ENCODE measurements around the gene RFNG.

RFNG gene

DNA sequence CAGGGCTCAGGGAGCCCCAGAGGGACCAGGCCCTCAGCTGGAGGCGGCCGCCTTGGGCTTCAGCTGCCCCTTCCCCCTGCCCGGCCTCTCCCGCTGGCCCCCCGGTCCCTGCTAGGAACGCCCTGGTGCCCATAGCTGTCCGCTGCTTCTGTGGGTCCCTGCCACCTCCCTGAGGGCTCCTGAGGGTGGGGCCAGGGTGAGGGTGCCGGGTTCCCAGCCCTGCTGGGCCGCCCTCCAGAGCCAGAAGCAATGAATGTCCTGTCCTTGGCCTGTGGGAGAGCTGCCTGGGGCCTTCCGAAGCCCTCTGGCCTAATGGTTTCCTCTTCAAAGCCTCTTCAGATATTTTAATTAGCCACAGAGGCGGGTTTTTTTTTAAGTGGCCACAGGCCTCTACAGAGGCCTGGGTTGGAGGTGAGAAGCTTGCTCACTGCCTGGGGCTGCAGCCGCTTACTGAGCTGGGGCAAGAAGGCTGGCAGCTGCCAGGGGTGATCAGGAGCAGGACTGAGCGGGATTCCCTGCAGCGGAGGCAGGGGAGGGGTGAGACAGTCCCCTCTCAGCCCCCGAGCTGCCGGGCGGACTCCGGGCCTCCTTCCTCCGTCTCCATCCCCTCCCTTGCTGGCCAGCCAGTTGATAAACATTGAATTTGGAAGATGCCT lies 38.8 kb downstream of the RFNG start:
- no peak for DNase-seq

GRCh38 chr17:82012261-82012639 lies 39.4 kb downstream of the RFNG start:
- no peak for DNase-seq

DNA sequence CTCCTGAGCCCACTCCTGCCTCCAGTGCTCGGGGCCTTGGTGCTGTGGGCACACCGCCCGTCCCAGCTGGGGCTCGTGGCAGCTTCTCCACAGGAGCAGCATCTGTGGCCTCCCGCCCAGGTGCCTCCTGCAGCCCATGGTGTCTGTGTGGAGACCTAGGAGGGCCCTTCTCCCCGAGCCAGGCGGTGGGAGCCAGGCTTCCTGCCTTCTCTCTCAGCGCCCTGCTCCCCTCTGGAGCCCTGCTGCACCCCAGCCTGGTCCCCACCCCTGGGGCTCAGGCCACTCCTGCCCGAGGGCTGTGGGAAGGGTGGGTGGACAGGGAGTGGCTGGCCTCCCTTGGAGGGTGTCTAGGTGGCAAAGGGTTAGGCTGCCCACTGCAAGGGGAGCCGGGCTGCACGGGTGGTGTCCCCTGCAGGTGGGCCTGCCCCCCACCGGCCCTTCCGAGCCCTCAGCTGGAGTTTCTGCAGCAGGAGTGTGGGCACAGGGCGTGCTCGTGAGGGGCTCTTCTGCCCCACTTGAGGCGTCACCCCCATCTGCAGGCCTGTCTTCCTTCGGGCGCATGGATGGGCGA lies 39.9 kb downstream of the RFNG start:
- DNase-seq, result no peak

- no peak for DNase-seq
Observed at GRCh38 chr17:82010575-82011525, 40.8 kb downstream of the RFNG start.

- no peak for DNase-seq
Observed at GRCh38 chr17:82009413-82009812, 42.2 kb downstream of the RFNG start.

DNA sequence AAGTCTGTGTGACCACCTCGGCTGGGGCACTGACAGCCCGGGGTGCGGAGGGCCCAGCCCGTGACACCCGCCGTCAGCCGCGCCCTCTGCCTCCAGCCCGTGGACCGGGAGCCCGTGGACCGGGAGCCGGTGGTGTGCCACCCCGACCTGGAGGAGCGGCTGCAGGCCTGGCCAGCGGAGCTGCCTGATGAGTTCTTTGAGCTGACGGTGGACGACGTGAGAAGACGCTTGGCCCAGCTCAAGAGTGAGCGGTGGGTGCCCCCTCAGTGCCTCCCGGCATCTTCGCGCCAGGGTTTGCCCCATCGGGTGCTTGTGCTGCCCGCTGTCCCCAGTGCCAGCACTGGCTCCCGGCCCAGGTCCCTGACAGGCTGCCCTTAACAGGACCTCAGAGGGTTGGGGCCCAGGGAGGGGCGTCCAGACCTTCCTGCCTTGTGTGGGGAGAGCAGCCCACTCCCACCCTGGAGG lies 42.6 kb downstream of the RFNG start:
- no peak for DNase-seq

DNA sequence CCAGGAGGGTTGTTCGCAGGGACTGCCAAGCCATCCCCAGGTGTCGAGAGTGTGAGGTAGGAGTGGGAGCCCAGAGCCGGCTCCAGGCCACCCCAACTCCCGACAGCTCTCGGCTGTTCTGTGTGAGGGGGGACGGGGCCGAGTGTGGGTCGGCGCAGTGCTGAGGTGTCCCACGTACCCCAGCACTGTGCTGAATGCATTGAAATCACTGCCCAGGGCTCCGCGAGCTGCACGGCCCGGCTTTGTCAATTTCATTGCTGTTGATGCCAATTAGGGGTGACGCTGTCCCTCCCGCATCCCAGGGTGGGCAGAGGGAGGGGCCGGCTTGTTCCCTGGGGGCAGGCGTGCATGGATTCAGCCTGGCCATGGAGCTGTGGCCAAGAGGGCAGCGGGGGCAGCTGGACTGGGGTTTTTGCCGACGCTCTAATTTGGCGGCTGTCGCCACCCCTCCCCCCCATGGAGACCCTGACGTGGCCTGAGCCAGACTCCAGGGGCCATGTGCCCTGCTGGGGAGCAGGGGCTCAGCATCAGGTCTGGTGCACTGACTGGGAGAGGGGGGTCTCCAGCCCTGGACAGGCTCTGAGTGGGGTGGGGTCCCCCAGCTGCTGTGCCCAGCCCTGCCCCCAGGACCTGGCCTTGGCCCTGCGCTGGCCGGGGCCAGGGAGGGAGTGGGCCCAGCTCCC lies 43.2 kb downstream of the RFNG start:
- no peak for DNase-seq

GRCh38 chr17:82007495-82008257 lies 43.9 kb downstream of the RFNG start:
- no peak for DNase-seq

- no peak for DNase-seq
Observed at GRCh38 chr17:82007228-82007494, 44.5 kb downstream of the RFNG start.

DNA sequence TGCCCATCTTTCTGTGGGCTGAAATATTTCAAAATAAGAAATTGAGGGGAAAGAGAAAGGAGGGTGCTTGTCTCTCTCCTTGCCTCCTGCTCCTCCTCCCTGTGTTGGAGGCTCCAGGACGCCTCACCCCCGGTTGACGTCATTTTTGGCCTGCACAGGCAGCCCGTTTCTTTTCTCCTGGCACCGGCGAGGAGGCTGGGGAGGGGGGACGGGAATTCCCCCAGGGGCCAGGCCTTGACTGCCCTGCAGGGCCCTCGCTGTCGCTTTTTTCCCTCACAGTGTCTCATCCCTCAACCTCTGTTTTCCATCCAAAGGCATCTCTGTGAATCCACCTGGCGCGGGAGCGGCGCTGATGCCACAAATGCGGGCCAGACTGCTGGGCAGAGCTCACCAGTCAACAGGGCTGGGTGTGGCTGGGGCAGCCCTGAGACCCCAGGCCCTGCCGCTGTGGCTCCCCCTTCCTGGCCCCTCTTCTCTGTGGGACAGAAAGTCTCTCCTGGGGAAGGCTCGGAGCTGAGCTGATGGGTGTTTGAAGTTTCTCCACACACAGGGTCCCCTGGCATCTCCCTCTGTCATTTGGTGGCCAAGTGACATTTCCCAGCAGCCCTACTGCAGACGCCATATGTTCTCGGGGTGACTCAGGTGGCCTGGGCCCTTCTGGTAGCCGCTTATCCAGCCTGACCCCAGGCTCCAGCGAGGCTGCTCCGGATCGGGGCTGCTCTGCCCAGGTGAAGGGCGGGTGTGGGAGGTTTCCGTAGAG lies 45.0 kb downstream of the RFNG start:
- no peak for DNase-seq

DNA sequence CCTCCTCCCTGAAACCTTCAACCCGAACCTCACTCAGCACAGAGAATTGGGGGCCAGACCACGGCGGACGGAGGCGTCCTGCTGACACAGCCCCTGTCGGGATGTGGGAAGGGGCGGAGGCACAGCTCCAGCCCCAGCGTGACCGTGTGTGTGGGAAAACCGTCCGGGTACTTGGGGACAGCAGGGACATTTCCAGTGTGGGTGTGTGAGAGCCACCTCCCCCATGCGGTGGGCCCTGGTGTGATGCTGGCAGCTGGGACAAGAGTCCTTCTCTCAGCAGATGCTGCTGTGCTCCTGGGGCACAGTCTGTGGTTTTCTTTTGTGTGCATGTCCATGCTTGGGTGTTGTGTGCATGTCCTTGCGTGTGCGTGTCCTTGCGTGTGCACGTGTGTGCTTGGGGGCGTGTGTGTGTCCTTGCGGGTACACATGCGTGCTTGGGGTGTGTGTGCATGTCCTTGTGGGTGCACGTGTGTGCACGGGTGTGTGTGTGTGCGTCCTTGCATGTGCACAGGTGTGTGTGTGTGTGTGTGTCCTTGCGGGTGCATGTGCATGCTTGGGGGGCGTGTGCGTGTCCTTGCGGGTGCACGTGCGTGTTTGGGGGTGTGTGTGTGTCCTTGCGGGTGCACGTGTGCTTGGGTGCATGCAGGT lies 45.8 kb downstream of the RFNG start:
- no peak for DNase-seq

DNA sequence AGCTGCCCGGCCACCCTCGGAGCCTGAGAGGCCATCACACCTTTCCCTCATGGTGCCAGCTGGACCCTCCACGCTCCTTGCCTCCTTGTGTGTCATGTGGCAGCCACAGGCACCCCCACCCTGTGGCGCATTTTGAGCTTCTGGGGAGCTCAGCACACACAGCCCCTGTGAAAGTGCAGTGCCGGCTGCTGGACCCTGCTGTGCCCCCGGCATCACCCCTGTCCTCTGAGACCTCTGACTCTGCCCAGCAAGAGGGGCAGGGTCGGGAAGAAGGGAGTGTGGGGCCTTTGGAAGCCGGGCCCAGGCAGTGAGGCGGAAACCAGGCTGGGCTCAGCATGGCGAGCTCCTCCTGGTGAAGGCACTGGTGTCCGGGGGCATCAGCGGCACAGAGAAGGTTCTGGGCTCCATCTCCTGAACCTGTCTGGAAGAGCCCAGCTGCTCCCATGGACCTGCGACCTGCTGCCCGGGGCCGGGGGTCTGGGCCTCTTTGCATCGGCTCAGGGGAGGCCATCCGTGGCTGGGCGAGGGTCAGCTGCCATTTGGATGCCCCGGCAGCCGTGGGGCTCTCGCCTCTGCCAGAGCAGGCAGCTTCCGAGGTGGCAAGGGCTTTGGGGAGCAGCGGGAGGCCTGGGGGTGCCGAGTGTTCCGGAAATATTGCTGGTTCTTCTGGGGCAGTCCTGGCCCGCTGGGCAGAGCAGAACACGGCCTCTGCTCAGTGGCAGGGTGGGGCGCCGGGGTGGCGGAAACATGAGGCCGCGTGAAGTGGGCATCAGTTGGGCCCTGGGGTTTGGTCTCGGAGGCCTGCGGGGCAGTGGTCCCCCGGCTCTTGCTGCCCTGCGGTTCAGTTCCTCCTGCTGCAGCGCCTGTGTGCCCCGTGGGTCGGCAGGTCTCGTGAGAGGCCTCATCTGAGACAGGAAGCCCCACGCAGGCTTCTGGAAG lies 46.8 kb downstream of the RFNG start:
- DNase-seq, result no peak

- DNase-seq, result no peak
Observed at GRCh38 chr17:82003411-82004381, 47.9 kb downstream of the RFNG start.

- DNase-seq, result no peak
Observed at GRCh38 chr17:82001571-82002056, 50.0 kb downstream of the RFNG start.

- no peak for DNase-seq
Observed at GRCh38 chr17:82000803-82001570, 50.6 kb downstream of the RFNG start.

DNA sequence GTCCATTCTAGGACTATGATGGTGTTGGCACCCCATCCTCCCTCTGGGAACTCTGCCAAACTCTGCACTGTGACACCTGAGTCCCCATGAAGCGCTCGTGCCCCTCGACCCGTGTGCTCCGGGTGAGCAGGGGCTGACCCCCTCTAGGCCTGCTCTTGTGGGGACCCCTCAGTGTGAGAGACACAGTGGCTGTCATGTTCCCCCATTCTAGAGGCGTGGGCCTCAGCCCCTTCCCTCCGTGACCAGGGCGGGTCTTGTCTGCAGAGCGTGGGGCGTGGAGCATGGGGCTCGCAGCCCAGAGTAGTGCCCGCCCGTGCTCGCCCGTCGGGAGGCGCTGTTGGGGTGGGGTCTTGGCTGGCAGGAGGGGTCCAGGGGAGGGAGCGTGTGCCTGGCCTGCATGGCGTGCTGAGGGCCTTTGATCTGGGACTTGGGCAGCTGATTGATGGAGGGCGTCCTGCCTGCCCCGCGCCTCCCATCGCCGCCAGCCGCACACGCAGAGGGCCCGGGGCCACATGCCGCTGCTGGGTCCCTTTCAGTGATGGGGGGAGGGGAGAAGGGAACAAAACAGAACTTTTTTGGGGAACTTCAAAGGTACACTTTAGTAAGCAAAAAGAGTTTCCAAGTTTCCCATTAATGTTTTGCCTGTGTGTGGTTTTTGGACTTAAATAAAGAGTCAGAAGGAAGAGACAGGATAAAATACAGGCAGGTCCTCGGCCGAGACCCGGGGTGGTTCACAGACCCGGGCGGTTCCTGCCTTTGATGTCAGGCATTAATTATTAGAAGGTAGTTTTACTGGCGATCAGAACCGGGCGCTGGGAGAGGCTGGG lies 51.4 kb downstream of the RFNG start:
- DNase-seq, result no peak

DNA sequence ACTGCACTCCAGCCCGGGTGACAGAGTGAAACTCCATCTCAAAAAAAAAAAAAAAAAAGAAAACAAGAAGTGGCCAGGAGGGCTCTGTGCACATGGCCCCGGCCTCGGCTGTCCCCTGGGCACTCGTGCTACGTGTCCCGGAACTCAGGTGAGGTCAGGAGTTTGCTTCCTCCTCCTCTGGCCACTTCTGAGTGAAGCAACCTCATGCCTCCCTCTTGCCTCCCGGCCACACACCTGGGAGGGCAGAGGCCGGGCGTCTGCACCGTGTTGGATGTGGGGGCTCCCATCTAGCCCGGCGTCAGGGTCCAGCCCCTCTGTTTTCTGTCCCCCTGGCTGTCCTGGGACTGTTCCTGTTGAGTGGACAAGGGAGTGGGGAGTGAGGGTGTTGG lies 52.0 kb downstream of the RFNG start:
- no peak for DNase-seq
